ENCODE measurements around the gene PLXNA4.

Gene PLXNA4

GRCh38 chr7:132075515-132075914 lies 500.8 kb downstream of the PLXNA4 start:
- DNase-seq, result no peak

- DNase-seq, result no peak
These were observed 502.2 kb downstream of the PLXNA4 start for GRCh38 chr7:132073920-132074589.
